Thyroid gland (tissue), 4 donors: Measurements from ENCODE around the gene SLC24A4. TPM values are rescaled to one million over a fixed set of nuclear protein-coding genes. Genes with fewer than 3 reads are reported as not detected.

Source experiments
- DNase-seq, 2 donors: peaks; one replicate each; pipeline ENCODE4 v3.0.0-alpha.2; 2019
- H3K27ac ChIP-seq, 3 donors: fragments of 200-600 bp; sonication (generic); 1 replicate in 2 of 3; 2 replicates in 1 of 3; pipeline ENCODE4 v1.5.1; 2016 to 2019; ENCODE audit warnings: mild to moderate bottlenecking in 1 of 3, moderate library complexity in 1 of 3
- H3K27me3 ChIP-seq: fragments of 200-600 bp; sonication (generic); one replicate; pipeline ENCODE4 v1.5.1; 2019
- H3K36me3 ChIP-seq, 2 donors: fragments of 200-600 bp; sonication (generic); one replicate each; pipeline ENCODE4 v1.5.1; 2016 to 2019
- H3K4me1 ChIP-seq, 2 donors: fragments of 200-600 bp; sonication (generic); one replicate each; pipeline ENCODE4 v1.5.1; 2017 to 2019
- H3K4me3 ChIP-seq, 3 donors: fragments of 200-600 bp; sonication (generic); replicated peaks in 1 of 3; 1 replicate in 2 of 3; 2 replicates in 1 of 3; pipeline ENCODE4 v1.5.1; 2016; ENCODE audit warnings: mild to moderate bottlenecking in 1 of 3
- H3K9me3 ChIP-seq: fragments of 200-600 bp; sonication (generic); one replicate; pipeline ENCODE4 v1.5.1; 2017
- CTCF ChIP-seq, 6 experiments: fragments of 200-600 bp in 3 of 6; fragments of 450-650 bp in 3 of 6; sonication (generic) in 3 of 6; IDR thresholded peaks; one replicate each; pipeline ENCODE4 v1.5.1; 2016 to 2019; ENCODE audit warnings: antibody characterized with exemption in 6 of 6, mild to moderate bottlenecking in 2 of 6, inconsistent platforms in 1 of 6, moderate library complexity in 1 of 6
- POLR2A ChIP-seq, 2 donors: fragments of 450-650 bp; IDR thresholded peaks; one replicate each; pipeline ENCODE4 v1.6.1; 2017; ENCODE audit warnings: antibody characterized with exemption in 2 of 2, mild to moderate bottlenecking in 2 of 2, moderate library complexity in 1 of 2
- WGBS, 2 donors: methylation state at CpG; one replicate each; pipeline ENCODE4 v1.1.5; 2017; 5-methylcytosine and 5-hydroxymethylcytosine counted together
- intact Hi-C: fragments of 100-400 bp; cut with DNase I; formaldehyde crosslinking; loops from one replicate; pipeline ENCODE4 v1.15.1; 2023
- total RNA-seq, 4 donors: library from RNA; depleted of rRNA; stranded (reverse); fragments of >200 nt; gene quantifications; one replicate each; pipeline ENCODE4 v1.2.3, GENCODE V29; 2016

SLC24A4 gene
- total RNA-seq, 4 donors from 2014 or later, result 0.05 to 0.46 (median 0.19) TPM

- Histone ChIP-seq H3K4me3 (no peak overlapping the region), H3K36me3 (no peaks in the 10 kb centered on the region), H3K9me3 (no peaks in the 10 kb centered on the region), H3K27me3 (no peaks in the 10 kb centered on the region), H3K4me1 (no peaks in the 10 kb centered on the region), H3K27ac (no peak overlapping the region)
- 79 to 83% methylated on average over 6 of the region's 6 CpGs for WGBS, 2 donors
- no peak for DNase-seq
- intact Hi-C loops, result no loop called here
- TF ChIP-seq CTCF (IDR thresholded peaks at IDR 0.05) (no peak), POLR2A (IDR thresholded peaks at IDR 0.05) (no peak)
These were observed 173.4 kb downstream of the SLC24A4 start for GRCh38 chr14:92496191-92496857.

GRCh38 chr14:92497391-92497790 lies 174.4 kb downstream of the SLC24A4 start:
- H3K4me1 ChIP-seq, result no peaks in the 10 kb centered on the region
- no peaks in the 10 kb centered on the region for H3K9me3 ChIP-seq
- H3K27me3 ChIP-seq, result no peaks in the 10 kb centered on the region
- H3K36me3 ChIP-seq, result no peaks in the 10 kb centered on the region
- intact Hi-C loops, result no loop called here
- DNase-seq, result no peak
- TF ChIP-seq POLR2A (IDR thresholded peaks at IDR 0.05) (no peak), CTCF (IDR thresholded peaks at IDR 0.05) (no peak)
- no peak overlapping the region for H3K4me3 ChIP-seq
- 82 to 91% methylated on average over 8 of the region's 8 CpGs for whole genome bisulfite sequencing, 2 donors
- H3K27ac ChIP-seq, result no peak overlapping the region

GRCh38 chr14:92499234-92499633 lies 176.3 kb downstream of the SLC24A4 start:
- Histone ChIP-seq H3K9me3 (no peaks in the 10 kb centered on the region), H3K27ac (no peak overlapping the region), H3K4me1 (no peaks in the 10 kb centered on the region), H3K4me3 (no peak overlapping the region), H3K27me3 (no peaks in the 10 kb centered on the region), H3K36me3 (no peaks in the 10 kb centered on the region)
- DNase-seq, result no peak
- 88 to 97% methylated on average over 3 of the region's 3 CpGs for WGBS, 2 donors
- TF ChIP-seq CTCF (IDR thresholded peaks at IDR 0.05), result no peak
- TF ChIP-seq POLR2A (IDR thresholded peaks at IDR 0.05), result no peak
- intact Hi-C loops, result no loop called here

- Histone ChIP-seq H3K4me3 (no peak overlapping the region), H3K27me3 (no peaks in the 10 kb centered on the region), H3K9me3 (no peaks in the 10 kb centered on the region), H3K4me1 (no peaks in the 10 kb centered on the region), H3K27ac (no peak overlapping the region), H3K36me3 (no peaks in the 10 kb centered on the region)
- intact Hi-C loops, result no loop called here
- 52 to 53% methylated on average over 5 of the region's 6 CpGs for WGBS, 2 donors
- DNase-seq, result no peak
- TF ChIP-seq POLR2A (IDR thresholded peaks at IDR 0.05), result no peak
- no peak for TF ChIP-seq CTCF (IDR thresholded peaks at IDR 0.05)
These were observed 177.6 kb downstream of the SLC24A4 start for GRCh38 chr14:92500491-92500941.

GRCh38 chr14:92501891-92502351 lies 179.0 kb downstream of the SLC24A4 start:
- intact Hi-C loops, result no loop called here
- Histone ChIP-seq H3K4me1 (no peaks in the 10 kb centered on the region), H3K27ac (no peak overlapping the region), H3K36me3 (no peaks in the 10 kb centered on the region), H3K4me3 (no peak overlapping the region), H3K9me3 (no peaks in the 10 kb centered on the region), H3K27me3 (no peaks in the 10 kb centered on the region)
- WGBS, 2 donors, result 93 to 96% methylated on average over 5 of the region's 5 CpGs
- TF ChIP-seq POLR2A (IDR thresholded peaks at IDR 0.05), result no peak
- no peak for TF ChIP-seq CTCF (IDR thresholded peaks at IDR 0.05)
- DNase-seq, result no peak
